GM18909 (cell line): ENCODE results near the gene RPL9.
"Not testable (repeated sequence)": the region's sequence is repeated elsewhere in the genome, so short reads cannot be mapped to it uniquely, and the experiment has no call there.

Source experiments
- ATAC-seq: cut with Tn5 transposase; IDR thresholded peaks from one replicate; pipeline ENCODE4 v1.9.1; 2021; ENCODE audit warnings: mild to moderate bottlenecking; ENCODE audit not compliant: unreplicated experiment, poor library complexity

The RPL9 gene

DNA sequence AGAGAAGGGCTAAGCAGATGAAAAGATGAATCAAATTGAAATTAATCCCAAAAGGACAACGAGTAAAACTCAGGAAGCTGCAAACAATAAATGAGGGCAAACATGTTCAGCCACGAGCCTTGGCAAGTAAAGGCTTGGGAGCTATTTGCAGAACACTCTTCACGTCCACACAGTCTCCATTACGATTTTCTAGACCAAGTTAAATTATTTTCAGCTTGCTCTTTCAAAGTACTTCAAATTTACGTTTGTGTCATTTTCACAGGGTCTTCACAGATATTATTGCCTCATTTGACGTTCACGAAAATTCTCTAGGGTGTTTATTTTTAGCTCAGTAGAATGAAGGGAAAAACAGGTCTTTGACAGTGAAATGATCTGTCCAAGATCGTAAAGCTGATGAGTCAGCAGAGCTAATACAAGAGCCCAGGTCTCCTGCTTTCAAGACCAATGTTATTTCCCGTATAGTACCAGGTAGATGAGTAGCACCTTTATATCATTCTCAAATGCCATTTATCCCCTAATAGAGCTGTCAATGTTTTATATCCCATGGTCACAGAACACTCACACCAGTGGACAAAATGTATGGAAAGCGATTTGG lies 31.1 kb downstream of the RPL9 start:
- no peak for ATAC-seq

DNA sequence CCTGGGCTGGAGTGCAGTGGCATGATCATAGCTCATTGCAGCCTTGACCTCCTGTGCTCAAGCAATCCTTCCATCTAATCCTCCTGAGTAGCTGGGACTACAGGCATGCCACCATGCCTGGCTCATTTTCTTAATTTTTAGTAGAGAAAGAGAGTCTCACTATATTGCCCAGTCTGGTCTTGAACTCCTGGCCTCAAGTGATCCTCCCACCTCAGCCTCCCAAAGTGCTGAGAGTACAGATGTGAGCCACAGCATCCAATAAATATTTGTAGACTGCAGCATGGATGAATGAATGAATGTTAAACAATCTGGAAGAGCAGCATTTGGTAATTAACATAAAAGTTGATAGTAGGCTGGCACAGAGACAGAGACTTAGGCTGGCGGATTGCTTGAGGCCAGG lies 32.0 kb downstream of the RPL9 start:
- ATAC-seq = no peak

- not testable (repeated sequence) for ATAC-seq
These were observed 33.4 kb downstream of the RPL9 start for GRCh38 chr4:39425297-39425696.

DNA sequence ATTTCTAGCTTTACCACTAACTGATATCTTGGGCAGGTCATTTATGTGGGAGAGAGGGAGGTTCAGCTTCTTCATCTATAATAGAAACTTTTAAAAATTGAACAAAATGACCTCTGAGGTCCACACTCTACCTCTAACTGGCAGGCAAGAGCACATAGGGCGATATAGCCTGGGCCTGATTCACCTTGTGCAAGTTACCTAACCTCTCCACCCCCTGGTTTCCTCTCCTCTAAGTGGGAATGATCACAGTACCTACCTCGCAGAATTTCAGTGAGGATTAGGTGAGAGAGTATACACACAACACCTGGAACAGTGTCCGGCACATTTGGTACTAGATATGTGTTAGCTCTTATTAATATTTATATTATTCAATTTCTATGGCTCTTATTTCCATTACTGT lies 36.5 kb downstream of the RPL9 start:
- no peak for ATAC-seq

- no peak for ATAC-seq
These were observed 42.9 kb downstream of the RPL9 start for GRCh38 chr4:39415678-39416283.

DNA sequence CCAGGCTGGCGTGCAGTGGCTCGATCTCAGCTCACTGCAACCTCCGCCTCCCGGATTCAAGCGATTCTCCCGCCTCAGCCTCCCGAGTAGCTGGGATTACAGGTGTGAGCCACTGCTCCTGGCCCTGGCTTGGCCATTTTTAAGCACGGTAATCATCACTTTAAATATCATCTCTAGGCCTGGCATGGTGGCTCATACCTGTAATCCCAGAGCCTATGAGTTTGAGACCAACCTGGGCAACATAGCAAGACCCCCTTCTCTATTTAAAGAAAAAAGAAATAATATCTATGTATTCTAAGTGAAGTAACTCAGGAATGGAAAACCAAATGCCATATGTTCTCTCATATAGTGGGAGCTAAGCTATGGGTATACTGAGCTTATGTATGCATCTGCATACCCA lies 47.2 kb downstream of the RPL9 start:
- not testable (repeated sequence) for ATAC-seq

DNA sequence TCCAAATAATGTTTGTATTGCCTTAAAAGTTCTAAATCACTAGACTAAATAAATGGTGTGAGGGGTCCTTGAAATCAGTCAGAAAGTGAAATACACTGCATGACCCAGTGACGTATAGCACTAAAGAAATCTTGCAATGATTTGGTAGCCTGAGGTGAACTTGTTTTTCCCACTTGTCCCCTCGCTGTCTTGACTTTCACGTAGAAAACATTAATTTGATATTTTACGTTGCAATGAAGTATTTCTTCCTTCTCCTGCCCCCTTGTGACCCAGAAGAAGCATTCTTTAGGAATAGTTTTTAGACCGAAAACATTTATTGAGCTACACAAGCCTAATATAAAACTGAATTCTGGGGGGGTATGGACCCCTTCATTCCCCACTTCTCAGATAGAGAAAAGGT lies 48.3 kb downstream of the RPL9 start:
- ATAC-seq = no peak

- no peak for ATAC-seq
These were observed 51.2 kb downstream of the RPL9 start for GRCh38 chr4:39407584-39407885.

DNA sequence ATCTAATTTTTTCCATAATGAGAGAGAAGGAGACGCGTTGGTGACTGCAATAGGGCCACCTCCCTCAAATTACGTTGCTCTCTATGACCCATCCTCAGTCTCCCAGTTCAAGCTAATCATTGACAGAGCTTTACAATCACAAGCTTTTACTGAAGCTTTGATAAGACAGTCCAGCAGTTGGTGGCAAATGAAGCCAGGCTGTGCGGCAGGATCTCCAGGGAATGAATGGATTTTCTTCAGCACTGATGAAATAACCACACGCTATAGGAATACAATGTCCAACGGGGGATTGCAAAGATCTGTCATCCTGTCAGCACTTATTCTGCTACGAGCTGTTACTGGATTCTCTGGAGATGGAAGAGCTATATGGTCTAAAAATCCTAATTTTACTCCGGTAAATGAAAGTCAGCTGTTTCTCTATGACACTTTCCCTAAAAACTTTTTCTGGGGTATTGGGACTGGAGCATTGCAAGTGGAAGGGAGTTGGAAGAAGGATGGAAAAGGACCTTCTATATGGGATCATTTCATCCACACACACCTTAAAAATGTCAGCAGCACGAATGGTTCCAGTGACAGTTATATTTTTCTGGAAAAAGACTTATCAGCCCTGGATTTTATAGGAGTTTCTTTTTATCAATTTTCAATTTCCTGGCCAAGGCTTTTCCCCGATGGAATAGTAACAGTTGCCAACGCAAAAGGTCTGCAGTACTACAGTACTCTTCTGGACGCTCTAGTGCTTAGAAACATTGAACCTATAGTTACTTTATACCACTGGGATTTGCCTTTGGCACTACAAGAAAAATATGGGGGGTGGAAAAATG lies 51.7 kb downstream of the RPL9 start, which contains the start of gene KLB:
Gene KLB, plus strand, starts transcription at position 168 of the 821 bp plus-strand sequence. Its CDS starts 20 bp downstream, at position 188.
- ATAC-seq = no peak
